Activated gamma-delta T cell treated with Interleukin-2 at 50 U/mL for 16 hours (primary cell): Measurements from ENCODE around the gene RHBDD3.
A peak's percentile ranks its signal among the peaks of the same experiment; 100 is the strongest.
"Not testable (repeated sequence)": the region's sequence is repeated elsewhere in the genome, so short reads cannot be mapped to it uniquely, and the experiment has no call there.

Experiments
- DNase-seq: peaks from one replicate; pipeline ENCODE4 v3.0.0-alpha.2; 2020

RHBDD3 gene

GRCh38 chr22:29245626-29246385 lies 22.0 kb downstream of the RHBDD3 start:
- peak; percentile 57 for DNase-seq

GRCh38 chr22:29244785-29245625 lies 22.8 kb downstream of the RHBDD3 start:
- no peak for DNase-seq

GRCh38 chr22:29243874-29244446 lies 23.8 kb downstream of the RHBDD3 start:
- no peak for DNase-seq

GRCh38 chr22:29240481-29240880 lies 27.3 kb downstream of the RHBDD3 start:
- not testable (repeated sequence) for DNase-seq

GRCh38 chr22:29233277-29233877 lies 34.4 kb downstream of the RHBDD3 start:
- DNase-seq = no peak

- no peak for DNase-seq
Observed at GRCh38 chr22:29231971-29232959, 35.5 kb downstream of the RHBDD3 start.

- no peak for DNase-seq
Observed at GRCh38 chr22:29230972-29231875, 36.6 kb downstream of the RHBDD3 start.

- DNase-seq = no peak
Observed at GRCh38 chr22:29226351-29226981, 41.3 kb downstream of the RHBDD3 start.

GRCh38 chr22:29225422-29226090 lies 42.2 kb downstream of the RHBDD3 start:
- DNase-seq = no peak

GRCh38 chr22:29224859-29225410 lies 42.8 kb downstream of the RHBDD3 start:
- DNase-seq = no peak

GRCh38 chr22:29224121-29224858 lies 43.5 kb downstream of the RHBDD3 start:
- DNase-seq = no peak

- DNase-seq = no peak
Observed at GRCh38 chr22:29219881-29220670, 47.7 kb downstream of the RHBDD3 start.

- not testable (repeated sequence) for DNase-seq
Observed at GRCh38 chr22:29219409-29219782, 48.4 kb downstream of the RHBDD3 start.

GRCh38 chr22:29218758-29219408 lies 48.9 kb downstream of the RHBDD3 start:
- DNase-seq = no peak

- no peak for DNase-seq
Observed at GRCh38 chr22:29217827-29218757, 49.7 kb downstream of the RHBDD3 start.
